Activated CD8-positive, alpha-beta memory T cell treated with anti-CD3 and anti-CD28 coated beads, Interleukin-2, amount 10 ng/mL, durations not matched to agents 7 days and 5 days (primary cell): Measurements from ENCODE around the gene UNC93B1. TPM values are rescaled to one million over a fixed set of nuclear protein-coding genes. Genes with fewer than 3 reads are reported as not detected.

Source experiments
- ATAC-seq: fragments of 150-1000 bp; cut with Tn5 transposase; one replicate; pipeline ENCODE4 v1.10.0; 2021; ENCODE audit warnings: moderate library complexity
- CTCF ChIA-PET: fragments of 350-600 bp; sonication (Branson Sonifier 250); formaldehyde crosslinking; loops from one replicate; lab custom pipeline; 2021; ENCODE audit warnings: antibody characterized with exemption; lab: Charles Lee
- DNase-seq: peaks from one replicate; pipeline ENCODE4 v3.0.0-alpha.2; 2020
- H3K27ac Mint-ChIP-seq: one replicate; pipeline ENCODE4 v1.8.0; 2021; ENCODE audit warnings: mild to moderate bottlenecking, mixed read lengths
- H3K27me3 Mint-ChIP-seq: one replicate; pipeline ENCODE4 v1.8.0; 2021; ENCODE audit warnings: mixed read lengths
- H3K36me3 Mint-ChIP-seq: one replicate; pipeline ENCODE4 v1.8.0; 2021; ENCODE audit warnings: mild to moderate bottlenecking, mixed read lengths
- H3K4me1 Mint-ChIP-seq: one replicate; pipeline ENCODE4 v1.8.0; 2021; ENCODE audit warnings: mixed read lengths
- H3K4me3 Mint-ChIP-seq: one replicate; pipeline ENCODE4 v1.8.0; 2021; ENCODE audit warnings: mild to moderate bottlenecking, moderate library complexity, mixed read lengths
- H3K9me3 Mint-ChIP-seq: one replicate; pipeline ENCODE4 v1.8.0; 2022; ENCODE audit warnings: low read depth, mixed read lengths
- total RNA-seq, 2 experiments: library from RNA; stranded (reverse); gene quantifications; one replicate each; pipeline ENCODE4 v1.2.3, GENCODE V29; 2021

UNC93B1 gene
- total RNA-seq, 2 experiments from 2014 or later: 20.0 to 48.9 TPM

DNA sequence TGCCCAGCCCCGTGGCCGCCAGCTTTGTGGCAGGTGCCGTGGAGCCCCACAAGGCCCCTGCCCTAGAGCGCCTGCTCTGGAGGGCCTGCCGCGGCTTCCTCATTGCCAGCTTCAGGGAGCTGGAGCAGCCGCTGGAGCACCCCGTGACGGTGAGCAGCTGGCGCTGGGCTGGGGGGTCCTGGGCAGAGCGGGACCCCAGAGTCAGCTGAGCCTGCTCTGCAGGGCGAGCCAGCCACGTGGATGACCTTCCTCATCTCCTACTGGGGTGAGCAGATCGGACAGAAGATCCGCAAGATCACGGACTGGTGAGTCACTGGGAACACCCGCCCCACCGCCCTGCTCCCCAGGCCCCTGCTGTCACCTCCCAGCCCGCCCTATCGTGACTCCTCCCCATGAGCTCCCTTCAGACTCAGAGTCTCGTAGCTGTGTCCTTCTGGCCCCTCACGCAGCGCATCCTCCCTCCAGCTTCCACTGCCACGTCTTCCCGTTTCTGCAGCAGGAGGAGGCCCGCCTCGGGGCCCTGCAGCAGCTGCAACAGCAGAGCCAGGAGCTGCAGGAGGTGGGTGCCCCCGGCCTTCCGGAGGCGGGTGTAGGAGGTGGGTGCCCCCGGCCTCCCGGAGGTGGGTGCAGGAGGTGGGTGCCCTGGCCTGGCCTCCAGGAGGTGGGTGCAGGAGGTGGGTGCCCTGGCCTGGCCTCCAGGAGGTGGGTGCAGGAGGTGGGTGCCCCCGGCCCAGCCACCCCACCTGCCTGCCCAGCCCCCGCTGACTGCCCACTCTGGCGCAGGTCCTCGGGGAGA lies 39.6 kb upstream of the UNC93B1 start:
- Mint-ChIP-seq H3K36me3 (peaks cover 8% of the 10 kb centered on the region), H3K4me3 (no peak overlapping the region), H3K27me3 (no peaks in the 10 kb centered on the region), H3K4me1 (peaks cover 11% of the 10 kb centered on the region), H3K9me3 (no peaks in the 10 kb centered on the region), H3K27ac (no peak overlapping the region)
- ATAC-seq: no peak
- CTCF ChIA-PET: no interaction called here
- DNase-seq: no peak

DNA sequence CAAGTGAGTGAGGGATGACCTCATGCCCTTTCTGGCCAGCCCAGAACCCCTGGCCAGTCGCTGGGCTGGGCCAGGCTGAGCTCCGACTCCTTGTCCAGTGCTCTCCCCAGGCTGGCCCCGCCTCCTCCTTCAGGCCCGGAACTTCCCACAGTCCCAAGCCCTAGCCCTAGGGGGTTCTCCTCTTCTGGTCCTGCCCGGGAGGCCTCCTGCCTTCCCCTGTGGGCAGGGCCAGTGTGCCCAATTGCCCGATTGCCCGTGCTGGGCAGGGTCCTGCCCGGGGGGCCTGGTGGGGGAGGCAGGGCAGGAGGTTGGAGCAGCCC lies 39.1 kb upstream of the UNC93B1 start:
- H3K4me3 Mint-ChIP-seq: no peak overlapping the region
- H3K9me3 Mint-ChIP-seq: no peaks in the 10 kb centered on the region
- no peak overlapping the region for H3K27ac Mint-ChIP-seq
- H3K27me3 Mint-ChIP-seq: no peaks in the 10 kb centered on the region
- H3K36me3 Mint-ChIP-seq: peaks cover 8% of the 10 kb centered on the region
- H3K4me1 Mint-ChIP-seq: peaks cover 13% of the 10 kb centered on the region
- CTCF ChIA-PET: no interaction called here
- DNase-seq (no peak), ATAC-seq (no peak)

DNA sequence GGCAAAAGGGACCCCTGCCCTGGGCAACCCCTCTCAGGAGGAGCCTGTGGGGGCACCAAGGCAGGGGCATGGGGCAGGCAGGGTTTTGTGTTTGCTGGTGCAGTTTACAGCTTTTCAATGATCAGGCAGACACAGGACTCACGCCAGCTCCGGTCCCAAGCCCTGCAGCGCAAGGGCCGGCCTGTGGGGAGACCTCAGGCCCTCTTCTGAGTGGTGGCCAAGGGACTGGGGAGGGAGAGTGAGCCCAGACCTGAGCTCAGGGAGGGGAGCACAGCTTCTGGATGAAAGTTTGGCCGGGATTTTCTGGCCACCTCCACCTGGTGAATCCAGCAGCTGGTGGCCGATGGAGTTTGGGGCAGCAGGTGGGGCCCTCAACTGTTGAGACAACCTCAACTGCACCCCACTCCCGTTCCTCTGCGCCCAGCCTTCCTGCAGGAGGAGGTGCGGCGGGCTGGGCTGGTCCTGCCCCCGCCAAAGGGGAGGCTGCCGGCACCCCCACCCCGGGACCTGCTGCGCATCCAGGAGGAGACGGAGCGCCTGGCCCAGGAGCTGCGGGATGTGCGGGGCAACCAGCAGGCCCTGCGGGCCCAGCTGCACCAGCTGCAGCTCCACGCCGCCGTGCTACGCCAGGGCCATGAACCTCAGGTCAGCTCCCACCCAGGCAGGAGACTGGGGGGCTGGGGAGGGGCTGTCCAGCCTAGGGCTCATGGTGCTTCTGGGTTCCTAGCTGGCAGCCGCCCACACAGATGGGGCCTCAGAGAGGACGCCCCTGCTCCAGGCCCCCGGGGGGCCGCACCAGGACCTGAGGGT lies 38.5 kb upstream of the UNC93B1 start:
- no peaks in the 10 kb centered on the region for H3K9me3 Mint-ChIP-seq
- peaks cover 8% of the 10 kb centered on the region for H3K36me3 Mint-ChIP-seq
- H3K4me1 Mint-ChIP-seq: peaks cover 18% of the 10 kb centered on the region
- CTCF ChIA-PET: no interaction called here
- H3K27me3 Mint-ChIP-seq: no peaks in the 10 kb centered on the region
- no peak overlapping the region for H3K27ac Mint-ChIP-seq
- H3K4me3 Mint-ChIP-seq: no peak overlapping the region
- no peak for ATAC-seq
- DNase-seq: no peak

DNA sequence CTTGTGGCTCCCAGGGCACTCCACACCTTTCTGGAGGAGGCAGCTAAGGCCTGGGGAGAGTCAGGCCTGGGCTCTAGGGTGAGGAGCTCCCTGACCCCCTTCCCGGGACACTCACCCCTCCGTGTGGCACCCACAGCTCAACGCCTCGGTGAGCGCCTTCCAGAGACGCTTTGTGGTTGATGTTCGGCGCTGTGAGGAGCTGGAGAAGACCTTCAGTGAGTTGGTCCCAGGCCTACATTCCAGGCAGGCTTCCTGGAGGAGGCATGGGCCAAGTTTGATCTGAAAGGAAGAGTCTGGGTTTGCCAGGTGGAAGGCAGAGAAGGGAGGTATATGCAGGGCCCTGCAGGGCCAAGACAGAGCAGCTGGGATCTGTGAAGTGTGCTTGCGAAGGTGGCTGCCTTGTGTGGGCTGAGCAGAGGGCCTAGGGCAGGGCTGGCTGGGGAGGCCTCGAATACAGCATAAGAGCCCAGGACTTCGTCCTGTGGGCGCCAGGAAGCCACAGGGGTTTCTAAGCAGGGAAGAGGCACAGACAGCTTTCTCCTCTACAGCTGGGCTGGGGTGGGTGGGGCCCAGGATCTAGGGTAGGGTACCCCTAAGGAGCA lies 37.8 kb upstream of the UNC93B1 start:
- DNase-seq (no peak), ATAC-seq (no peak)
- Mint-ChIP-seq H3K4me3 (no peak overlapping the region), H3K36me3 (peaks cover 5% of the 10 kb centered on the region), H3K4me1 (peaks cover 25% of the 10 kb centered on the region), H3K27me3 (no peaks in the 10 kb centered on the region), H3K9me3 (no peaks in the 10 kb centered on the region), H3K27ac (peak overlapping the region; percentile 31)
- CTCF ChIA-PET: interaction anchor here (1.2 kb wide), 1 partner anchor 167 kb away, joined by 3 read pairs; no protein-coding TSS in a partner anchor

DNA sequence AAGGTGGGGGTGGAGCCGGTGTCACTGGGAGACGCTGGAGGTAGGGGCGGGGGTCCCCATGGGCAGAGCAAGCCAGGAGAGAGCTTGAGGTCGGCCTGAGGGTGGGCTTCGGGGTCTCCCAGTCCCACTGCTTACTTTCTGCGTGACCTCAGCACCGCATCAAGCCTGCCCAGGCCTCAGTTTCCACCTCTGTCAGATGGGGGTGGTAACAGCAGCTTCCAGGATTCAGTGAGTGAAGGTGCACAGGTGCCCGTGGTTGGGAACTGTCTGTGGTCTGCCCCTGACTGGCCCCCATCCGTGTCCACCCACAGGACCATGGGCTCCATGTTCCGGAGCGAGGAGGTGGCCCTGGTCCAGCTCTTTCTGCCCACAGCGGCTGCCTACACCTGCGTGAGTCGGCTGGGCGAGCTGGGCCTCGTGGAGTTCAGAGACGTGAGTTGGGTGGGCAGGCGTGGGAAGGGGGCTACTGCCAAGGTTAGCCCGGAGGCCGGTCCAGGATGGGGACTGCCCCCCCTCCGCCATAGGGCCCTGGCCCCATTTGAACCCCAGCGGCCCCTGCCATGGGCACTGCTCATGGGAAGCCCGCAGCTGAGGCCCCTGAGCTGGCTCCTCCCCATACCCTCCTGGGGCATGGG lies 37.2 kb upstream of the UNC93B1 start:
- no peak for DNase-seq
- H3K36me3 Mint-ChIP-seq: peaks cover 4% of the 10 kb centered on the region
- H3K27ac Mint-ChIP-seq: peak overlapping the region; percentile 91
- peaks cover 32% of the 10 kb centered on the region for H3K4me1 Mint-ChIP-seq
- H3K27me3 Mint-ChIP-seq: no peaks in the 10 kb centered on the region
- H3K4me3 Mint-ChIP-seq: peak overlapping the region; percentile 89
- CTCF ChIA-PET: interaction anchor here (1.2 to 2.2 kb wide), 2 partner anchors 10 to 168 kb away, joined by 3 to 11 read pairs; partner anchors contain the start of gene NDUFS8
- no peaks in the 10 kb centered on the region for H3K9me3 Mint-ChIP-seq
- no peak for ATAC-seq

DNA sequence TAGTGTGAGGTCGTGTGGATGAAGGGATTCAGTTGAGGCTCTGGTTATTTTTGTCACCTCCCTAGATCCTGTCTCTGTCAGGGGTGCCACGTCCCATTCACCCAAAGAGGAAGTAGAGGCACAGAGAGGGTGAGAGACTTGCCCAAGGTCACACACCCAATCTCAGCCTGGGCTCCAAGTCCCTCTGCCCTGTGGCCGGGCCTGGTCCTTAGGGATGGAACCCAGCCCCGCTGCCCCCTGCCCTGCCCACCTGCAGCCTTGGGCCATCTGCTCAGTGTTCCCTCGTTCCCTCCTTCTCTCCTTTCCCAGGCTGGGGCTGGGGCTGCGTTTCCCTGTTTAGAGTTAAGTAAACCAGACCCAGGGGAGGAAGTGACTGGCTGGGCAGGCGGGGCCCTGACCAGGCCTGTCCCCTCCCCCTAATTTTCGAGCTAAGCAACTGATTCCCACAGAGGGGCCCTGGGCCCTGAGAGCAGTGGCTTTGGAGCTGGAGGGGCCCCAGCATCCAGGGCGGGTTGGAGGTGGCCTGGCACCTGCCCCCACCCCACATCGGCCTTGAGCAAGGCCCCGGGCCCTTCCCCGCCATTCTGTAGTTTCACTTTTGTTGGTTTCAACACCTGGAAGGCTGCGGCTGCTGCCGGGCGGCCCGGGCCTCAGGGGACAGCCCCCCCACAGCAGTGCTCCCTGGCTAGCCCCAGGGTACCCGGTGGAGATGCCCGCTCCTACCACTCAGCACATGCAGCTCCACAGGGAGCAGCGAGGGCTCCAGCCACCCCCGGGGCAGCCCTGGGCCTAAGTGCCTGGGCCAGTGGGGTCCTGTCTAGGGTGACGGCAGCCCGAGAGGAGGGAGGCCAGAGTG lies 36.4 kb upstream of the UNC93B1 start:
- H3K27me3 Mint-ChIP-seq: no peaks in the 10 kb centered on the region
- peak overlapping the region; percentile 91 for H3K27ac Mint-ChIP-seq
- CTCF ChIA-PET: interaction anchor here (1.2 to 2.2 kb wide), 2 partner anchors 9 to 169 kb away, joined by 3 to 11 read pairs; partner anchors contain the start of gene NDUFS8

DNA sequence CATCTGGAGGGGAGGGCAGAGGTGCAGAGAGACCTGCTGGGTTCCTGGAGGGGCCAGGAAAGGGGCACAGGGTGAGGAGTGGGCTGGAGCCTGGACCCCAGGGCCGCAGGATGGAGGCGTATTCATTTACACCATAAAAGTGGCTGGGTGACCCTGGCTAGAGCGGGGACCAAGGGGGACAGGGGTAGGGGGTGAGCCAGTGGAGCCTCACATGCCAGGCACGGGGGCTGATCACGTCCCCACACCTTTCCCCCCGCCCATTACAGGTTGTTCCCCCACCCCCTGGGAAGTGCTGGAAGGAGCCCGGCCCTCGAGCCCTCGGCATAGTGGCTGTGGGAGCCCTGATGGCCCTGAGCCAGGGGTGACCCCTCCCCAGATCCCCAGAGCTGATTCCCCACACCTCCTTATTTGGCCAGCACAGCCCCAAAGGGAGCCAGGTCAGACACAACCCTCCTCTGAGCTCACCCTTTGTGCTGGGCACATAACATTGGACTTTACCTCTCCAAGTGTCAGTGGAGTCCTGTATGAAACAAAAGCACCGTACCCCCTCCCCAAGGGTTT lies 35.7 kb upstream of the UNC93B1 start:
- Mint-ChIP-seq H3K4me3 (peak overlapping the region; percentile 89), H3K4me1 (peaks cover 41% of the 10 kb centered on the region), H3K36me3 (peaks cover 2% of the 10 kb centered on the region), H3K27me3 (no peaks in the 10 kb centered on the region), H3K9me3 (no peaks in the 10 kb centered on the region), H3K27ac (peak overlapping the region; percentile 91)
- ATAC-seq (peak; percentile 4), DNase-seq (no peak)
- CTCF ChIA-PET: interaction anchor here (2.2 kb wide), 1 partner anchor 9 kb away, joined by 11 read pairs; the partner anchor contains the start of gene NDUFS8

More for the DNA sequence above, 36.4 kb upstream of the UNC93B1 start:
- peak; percentile 48 for ATAC-seq
- peak; percentile 70 for DNase-seq
- H3K9me3 Mint-ChIP-seq: no peaks in the 10 kb centered on the region
- peaks cover 2% of the 10 kb centered on the region for H3K36me3 Mint-ChIP-seq
- H3K4me1 Mint-ChIP-seq: peaks cover 39% of the 10 kb centered on the region
- H3K4me3 Mint-ChIP-seq: peak overlapping the region; percentile 89

DNA sequence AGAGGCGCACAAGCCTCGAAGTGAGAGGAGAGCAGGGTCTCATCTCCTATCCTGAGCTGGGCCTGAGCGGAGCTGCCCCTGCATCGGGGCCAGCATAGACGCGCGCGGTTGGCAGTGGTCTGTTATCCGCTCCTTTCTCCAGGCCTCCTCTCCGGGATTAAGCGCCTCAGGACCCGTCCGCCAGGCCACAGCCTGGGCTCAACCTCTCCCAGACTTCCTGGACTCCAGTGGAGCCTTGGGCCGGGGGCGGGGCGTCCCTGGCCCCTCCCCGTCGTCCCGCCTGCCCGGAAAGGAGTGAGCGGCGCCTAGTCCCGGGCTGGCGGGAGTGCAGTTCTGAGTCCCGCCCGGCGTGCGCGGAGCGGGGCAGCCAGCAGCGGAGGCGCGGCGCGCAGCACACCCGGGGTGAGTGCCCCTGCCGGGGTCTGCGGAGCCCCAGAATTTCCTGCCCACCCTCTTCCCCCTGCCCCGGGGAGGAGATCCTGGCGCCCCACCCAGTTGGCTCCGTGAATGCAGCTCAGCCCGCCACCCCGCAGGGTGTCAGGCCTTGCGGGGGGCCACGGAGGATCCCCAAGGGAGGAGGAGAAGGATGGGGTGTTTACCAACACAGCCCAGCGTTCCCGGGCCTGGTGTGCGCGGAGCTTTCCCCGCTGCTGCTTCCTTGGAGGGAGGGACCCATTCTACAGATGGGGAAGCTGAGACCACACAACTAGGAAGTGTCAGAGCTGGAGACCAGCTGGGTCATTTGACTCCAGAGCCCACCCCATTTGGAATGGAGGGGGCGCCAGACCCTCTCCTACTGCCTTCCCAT lies 35.0 kb upstream of the UNC93B1 start, which contains the start of gene TCIRG1:
TSS of gene TCIRG1 (plus strand) at position 308 of the 808 bp plus-strand sequence. CDS start 2,247 bp downstream, outside the sequence.
- peak; percentile 78 for ATAC-seq
- H3K36me3 Mint-ChIP-seq: peaks cover 6% of the 10 kb centered on the region
- no peaks in the 10 kb centered on the region for H3K9me3 Mint-ChIP-seq
- H3K27ac Mint-ChIP-seq: peak within 1 kb of the TSS; percentile 96
- CTCF ChIA-PET: interaction anchor here (1.3 to 2.2 kb wide), 2 partner anchors 8 to 29 kb away, joined by 3 to 11 read pairs; partner anchors contain the start of gene NDUFS8
- no peaks in the 10 kb centered on the region for H3K27me3 Mint-ChIP-seq
- peaks cover 41% of the 10 kb centered on the region for H3K4me1 Mint-ChIP-seq
- peak; percentile 73 for DNase-seq
- H3K4me3 Mint-ChIP-seq: peak within 1 kb of the TSS; percentile 89

DNA sequence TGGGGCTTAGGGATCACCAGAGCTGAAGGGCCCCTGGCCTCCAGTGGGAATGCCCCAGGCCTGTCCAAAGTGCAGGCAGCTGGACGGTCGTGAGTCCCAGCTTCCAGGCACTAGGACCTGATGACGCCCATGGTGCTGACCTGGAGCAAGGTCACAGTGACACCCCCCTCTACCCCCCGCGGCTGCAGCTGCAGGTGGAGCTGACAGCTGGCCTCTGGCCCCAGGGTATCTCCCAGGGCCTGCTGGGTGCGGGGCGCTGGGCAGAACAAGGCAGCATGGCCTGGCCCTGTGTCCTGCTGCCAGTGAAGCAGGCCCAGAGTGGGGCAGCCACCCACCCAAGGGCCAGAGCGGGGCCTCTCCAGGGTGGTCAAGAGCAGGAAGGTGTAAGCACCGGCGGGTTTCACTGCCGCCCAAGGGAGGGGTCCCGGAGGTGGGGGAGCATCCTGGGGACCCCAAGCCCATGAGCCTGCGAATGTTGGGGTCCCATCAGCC lies 34.4 kb upstream of the UNC93B1 start:
- Mint-ChIP-seq H3K27ac (peak overlapping the region; percentile 70), H3K4me1 (peaks cover 42% of the 10 kb centered on the region), H3K36me3 (peaks cover 8% of the 10 kb centered on the region), H3K4me3 (peak overlapping the region; percentile 89), H3K9me3 (no peaks in the 10 kb centered on the region), H3K27me3 (no peaks in the 10 kb centered on the region)
- CTCF ChIA-PET: interaction anchor here (1.3 kb wide), 1 partner anchor 29 kb away, joined by 3 read pairs; no protein-coding TSS in a partner anchor
- no peak for ATAC-seq
- DNase-seq: no peak

DNA sequence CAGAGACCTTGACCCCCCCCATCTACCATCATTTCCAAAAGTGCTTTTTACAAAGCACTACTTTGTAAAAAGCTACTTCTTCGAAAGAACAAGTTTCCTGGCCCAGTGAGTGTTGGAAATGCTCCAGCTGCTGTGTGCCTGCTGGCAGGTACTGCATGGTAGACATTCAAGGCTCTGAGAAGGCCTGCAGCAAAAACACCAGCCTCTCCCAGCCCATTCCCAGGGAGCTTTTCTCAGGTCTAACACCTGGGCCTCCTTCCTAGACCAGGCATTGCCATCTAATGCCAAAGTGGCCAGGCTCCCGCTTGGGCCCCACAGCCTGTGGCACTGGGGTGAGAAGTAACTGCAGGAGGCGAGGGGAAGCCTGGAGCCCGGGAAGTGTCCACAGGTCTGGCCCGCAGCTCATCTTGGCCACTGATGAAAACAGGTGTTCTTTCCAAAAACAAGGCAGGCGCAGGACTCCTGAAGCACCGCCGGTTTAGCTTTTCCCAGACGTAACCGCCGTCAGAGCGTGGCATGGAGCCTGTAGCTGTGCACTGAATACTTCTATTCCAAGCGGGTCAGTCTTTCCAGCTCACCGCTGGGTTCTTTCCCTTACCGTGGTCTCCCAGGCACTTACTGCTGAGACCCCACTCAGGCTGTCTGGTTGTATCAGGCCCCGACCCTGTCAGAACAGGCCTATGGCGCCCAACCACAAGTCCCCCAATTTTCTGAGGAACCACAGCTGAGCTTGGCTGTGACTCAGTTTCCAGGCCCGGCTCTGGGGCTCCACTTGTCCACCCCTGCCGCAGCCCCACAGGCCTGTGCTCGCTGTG lies 33.7 kb upstream of the UNC93B1 start:
- Mint-ChIP-seq H3K4me1 (peaks cover 42% of the 10 kb centered on the region), H3K4me3 (peak overlapping the region; percentile 18)

More for the DNA sequence above, 33.7 kb upstream of the UNC93B1 start:
- DNase-seq (no peak), ATAC-seq (no peak)
- peak overlapping the region; percentile 96 for H3K27ac Mint-ChIP-seq
- H3K27me3 Mint-ChIP-seq: no peaks in the 10 kb centered on the region
- H3K9me3 Mint-ChIP-seq: no peaks in the 10 kb centered on the region
- CTCF ChIA-PET: interaction anchor here (1.1 to 1.3 kb wide), 2 partner anchors 22 to 28 kb away, joined by 3 read pairs; no protein-coding TSS in a partner anchor
- H3K36me3 Mint-ChIP-seq: peaks cover 8% of the 10 kb centered on the region
